ENCODE results near the gene SNAPC2. TPM values are rescaled to one million over a fixed set of nuclear protein-coding genes. Genes with fewer than 3 reads are reported as not detected.

SNAPC2 gene
- total and polyA plus RNA-seq, 2 of the 13 experiments (the other 11 are each of a cell fraction or from before 2014, with no cell fraction given): 10.2 to 12.7 TPM

- no peak for TF ChIP-seq HNF1A (IDR thresholded peaks at IDR 0.05; ENCODE audit: low read depth)
- 0 out of 2 replicates have a peak, but pooled peaks have one; percentile 25 for TF ChIP-seq HNF1A (CRISPR knock-in tag; IDR thresholded peaks at IDR 0.05; ENCODE audit: borderline replicate concordance)
- TF ChIP-seq GTF3A (CRISPR knock-in tag; conservative IDR thresholded peaks at IDR 0.05): 0 out of 2 replicates have a peak, but pooled peaks have one; percentile 31
- TF ChIP-seq SRSF1 (optimal IDR thresholded peaks at IDR 0.05; ENCODE audit: low read depth, low read length): peak; percentile 36
- no peak for TF ChIP-seq PCBP2 (optimal IDR thresholded peaks at IDR 0.05; ENCODE audit: low read depth, low read length, poor library complexity, severe bottlenecking)
- peak; percentile 18; the same call in 1 of the 2 replicates for TF ChIP-seq ZNF607 (CRISPR knock-in tag; IDR thresholded peaks at IDR 0.05; ENCODE audit: borderline replicate concordance)
- 0 out of 2 replicates have a peak, but pooled peaks have one; percentile 43 for TF ChIP-seq NR0B2 (CRISPR knock-in tag; IDR thresholded peaks at IDR 0.05)
- TF ChIP-seq ZNF574 (CRISPR knock-in tag; IDR thresholded peaks at IDR 0.05): 0 out of 2 replicates have a peak, but pooled peaks have one; percentile 12
- TF ChIP-seq ZNF235 (CRISPR knock-in tag; IDR thresholded peaks at IDR 0.05; ENCODE audit: borderline replicate concordance): no peak
- TF ChIP-seq ZNF691 (CRISPR knock-in tag; IDR thresholded peaks at IDR 0.05; ENCODE audit: borderline replicate concordance, low read depth): no peak
- no peak for TF ChIP-seq ZNF296 (CRISPR knock-in tag; conservative IDR thresholded peaks at IDR 0.05)
- TF ChIP-seq PAWR (CRISPR knock-in tag; IDR thresholded peaks at IDR 0.05; ENCODE audit: borderline replicate concordance): no peak
- TF ChIP-seq SIN3A (IDR thresholded peaks at IDR 0.05; ENCODE audit: borderline replicate concordance, low read depth, low read length): 0 out of 2 replicates have a peak, but pooled peaks have one; percentile 44
- TF ChIP-seq HNRNPLL (IDR thresholded peaks at IDR 0.05; ENCODE audit: low read depth, low read length, poor library complexity, severe bottlenecking): peak; percentile 55
- peak; percentile 39; the same call in 1 of the 2 replicates for TF ChIP-seq ZFX (CRISPR knock-in tag; IDR thresholded peaks at IDR 0.05; ENCODE audit: low read depth)
- TF ChIP-seq ZNF724P (CRISPR knock-in tag; IDR thresholded peaks at IDR 0.05; ENCODE audit: borderline replicate concordance): 0 out of 2 replicates have a peak, but pooled peaks have one; percentile 35
- no peak for TF ChIP-seq TCF12 (IDR thresholded peaks at IDR 0.05)
- TF ChIP-seq TCF12 (CRISPR knock-in tag; IDR thresholded peaks at IDR 0.05): no peak
Measured at GRCh38 chr19:7871437-7872305, 48.5 kb upstream of the SNAPC2 start (continued).
